Right cardiac atrium (tissue), 5 donors: ENCODE data around the gene CYLD. TPM values are rescaled to one million over a fixed set of nuclear protein-coding genes. Genes with fewer than 3 reads are reported as not detected.

ENCODE experiments used
- ATAC-seq, 2 donors: fragments of 200-7000 bp; cut with Tn5 transposase; one replicate each; pipeline versions ENCODE4 v1.8.0 to v1.9.1; 2020; ENCODE audit warnings: moderate library complexity in 2 of 2, mild to moderate bottlenecking in 1 of 2
- DNase-seq, 3 donors: peaks; one replicate each; pipeline ENCODE4 v3.0.0-alpha.2; 2020
- H3K27ac ChIP-seq: one replicate; pipeline ENCODE4 v1.5.1; 2013; ENCODE audit warnings: mild to moderate bottlenecking, low read length, control low read depth, moderate library complexity
- H3K27me3 ChIP-seq: one replicate; pipeline ENCODE4 v1.6.1; 2013; ENCODE audit not compliant: control insufficient read depth, insufficient read depth
- H3K4me1 ChIP-seq: one replicate; pipeline ENCODE4 v1.6.1; 2013; ENCODE audit warnings: low read length; ENCODE audit not compliant: control insufficient read depth, insufficient read depth
- H3K4me3 ChIP-seq: one replicate; pipeline ENCODE4 v1.5.1; 2013; ENCODE audit warnings: low read length, control low read depth
- H3K9me3 ChIP-seq: one replicate; pipeline ENCODE4 v1.6.1; 2013; ENCODE audit warnings: low read length; ENCODE audit not compliant: control insufficient read depth
- WGBS: extraction: QIAGEN DNeasy Blood & Tissue Kit; methylation state at CpG from one replicate; pipeline ENCODE4 v1.1.7; 2013; 5-methylcytosine and 5-hydroxymethylcytosine counted together
- intact Hi-C, 4 donors: fragments of 100-400 bp; cut with DNase I; formaldehyde crosslinking; loops; one replicate each; pipeline versions ENCODE4 v1.11.0 to v1.14.0; 2022 to 2023
- polyA plus RNA-seq: library from polyadenylated mRNA; stranded (reverse); fragments of 200-250 nt; gene quantifications from one replicate; pipeline ENCODE4 v1.2.3, GENCODE V29; 2013
- total RNA-seq, 4 donors: library from RNA; stranded (reverse); fragmentation: NEBNext Ultra II Directional; extraction: Animal tissue kit (Norgen Biotek cat#: 25700); gene quantifications; one replicate each; pipeline ENCODE4 v1.2.1, GENCODE V29; 2021
- donor health status: healthy with polysubstance abuse.
- donor health status: DM: no; HTN: yes; CAD: no.
- donor health status: DM: no; HTN: no; CAD: no.
- donor health status: DM: no; HTN: yes; CAD: no; lungs with severe emphysema.
- donor health status: DM: yes; HTN: yes; CAD: no.

CYLD gene
- total and polyA plus RNA-seq, 5 donors = 10.0 to 35.7 (median 32.9) TPM

GRCh38 chr16:50820225-50820624, 78.3 kb downstream of the CYLD start:
- no peak for ATAC-seq
- intact Hi-C loops = no loop called here
- WGBS = 95% methylated on average over 5 of the region's 5 CpGs
- Histone ChIP-seq H3K4me1 (no peaks in the 10 kb centered on the region), H3K27ac (no peak overlapping the region), H3K9me3 (no peaks in the 10 kb centered on the region), H3K4me3 (no peak overlapping the region), H3K27me3 (no peaks in the 10 kb centered on the region)
- no peak for DNase-seq

- DNase-seq (no peak), ATAC-seq (no peak)
- Histone ChIP-seq H3K4me3 (no peak overlapping the region), H3K4me1 (no peaks in the 10 kb centered on the region), H3K27me3 (no peaks in the 10 kb centered on the region), H3K9me3 (no peaks in the 10 kb centered on the region), H3K27ac (no peak overlapping the region)
- WGBS = 81% methylated on average over 6 of the region's 6 CpGs
- intact Hi-C loops = no loop called here
Observed at GRCh38 chr16:50821586-50821985, 79.7 kb downstream of the CYLD start.

GRCh38 chr16:50822671-50823070, 80.8 kb downstream of the CYLD start:
- H3K27ac ChIP-seq = no peak overlapping the region
- intact Hi-C loops = no loop called here
- DNase-seq (no peak), ATAC-seq (no peak)
- no peaks in the 10 kb centered on the region for H3K27me3 ChIP-seq
- H3K9me3 ChIP-seq = no peaks in the 10 kb centered on the region
- H3K4me3 ChIP-seq = no peak overlapping the region
- WGBS = 81% methylated on average over 9 of the region's 9 CpGs
- no peaks in the 10 kb centered on the region for H3K4me1 ChIP-seq

- Histone ChIP-seq H3K27ac (no peak overlapping the region), H3K4me3 (no peak overlapping the region), H3K9me3 (no peaks in the 10 kb centered on the region), H3K4me1 (no peaks in the 10 kb centered on the region), H3K27me3 (no peaks in the 10 kb centered on the region)
- ATAC-seq (no peak), DNase-seq (no peak)
- 69% methylated on average over 3 of the region's 3 CpGs for whole genome bisulfite sequencing
- intact Hi-C loops = no loop called here
Observed at GRCh38 chr16:50826797-50827316, 85.0 kb downstream of the CYLD start.

GRCh38 chr16:50828164-50828702, 86.3 kb downstream of the CYLD start:
- Histone ChIP-seq H3K27ac (no peak overlapping the region), H3K4me1 (no peaks in the 10 kb centered on the region), H3K9me3 (no peaks in the 10 kb centered on the region), H3K27me3 (no peaks in the 10 kb centered on the region), H3K4me3 (no peak overlapping the region)
- ATAC-seq = no peak
- WGBS = 96% methylated on average over 1 of the region's 1 CpG
- intact Hi-C loops = no loop called here
- no peak for DNase-seq

GRCh38 chr16:50830698-50831097, 88.8 kb downstream of the CYLD start:
- Histone ChIP-seq H3K9me3 (no peaks in the 10 kb centered on the region), H3K4me1 (no peaks in the 10 kb centered on the region), H3K27ac (no peak overlapping the region), H3K4me3 (no peak overlapping the region), H3K27me3 (no peaks in the 10 kb centered on the region)
- WGBS = 84% methylated on average over 5 of the region's 5 CpGs
- DNase-seq (no peak), ATAC-seq (no peak)
- intact Hi-C loops = no loop called here

GRCh38 chr16:50831751-50832150, 89.9 kb downstream of the CYLD start:
- DNase-seq (no peak), ATAC-seq (no peak)
- no peak overlapping the region for H3K4me3 ChIP-seq
- no peaks in the 10 kb centered on the region for H3K9me3 ChIP-seq
- no peaks in the 10 kb centered on the region for H3K4me1 ChIP-seq
- no peak overlapping the region for H3K27ac ChIP-seq
- intact Hi-C loops = no loop called here
- no peaks in the 10 kb centered on the region for H3K27me3 ChIP-seq
- WGBS = 84% methylated on average over 1 of the region's 1 CpG

GRCh38 chr16:50833929-50834328, 92.0 kb downstream of the CYLD start:
- intact Hi-C loops = no loop called here
- no peaks in the 10 kb centered on the region for H3K9me3 ChIP-seq
- WGBS = 89% methylated on average over 3 of the region's 3 CpGs
- no peak overlapping the region for H3K4me3 ChIP-seq
- no peak overlapping the region for H3K27ac ChIP-seq
- H3K4me1 ChIP-seq = no peaks in the 10 kb centered on the region
- DNase-seq (no peak), ATAC-seq (no peak)
- no peaks in the 10 kb centered on the region for H3K27me3 ChIP-seq

- intact Hi-C loops = no loop called here
- no peaks in the 10 kb centered on the region for H3K4me1 ChIP-seq
- no peaks in the 10 kb centered on the region for H3K27me3 ChIP-seq
- DNase-seq (no peak), ATAC-seq (no peak)
- no peak overlapping the region for H3K4me3 ChIP-seq
- WGBS = 91% methylated on average over 4 of the region's 4 CpGs
- H3K9me3 ChIP-seq = no peaks in the 10 kb centered on the region
- H3K27ac ChIP-seq = no peak overlapping the region
Observed at GRCh38 chr16:50834701-50835100, 92.8 kb downstream of the CYLD start.

GRCh38 chr16:50835358-50836060, 93.6 kb downstream of the CYLD start:
- H3K9me3 ChIP-seq = no peaks in the 10 kb centered on the region
- no peak for ATAC-seq
- WGBS = 51% methylated on average over 10 of the region's 10 CpGs
- intact Hi-C loops = no loop called here
- no peaks in the 10 kb centered on the region for H3K4me1 ChIP-seq
- H3K27ac ChIP-seq = no peak overlapping the region
- no peaks in the 10 kb centered on the region for H3K27me3 ChIP-seq
- H3K4me3 ChIP-seq = no peak overlapping the region
- DNase-seq = no peak

GRCh38 chr16:50836121-50836621, 94.3 kb downstream of the CYLD start:
- ATAC-seq = no peak
- 56% methylated on average over 10 of the region's 10 CpGs for WGBS

More at GRCh38 chr16:50836121-50836621, 94.3 kb downstream of the CYLD start:
- no peaks in the 10 kb centered on the region for H3K4me1 ChIP-seq
- no peaks in the 10 kb centered on the region for H3K9me3 ChIP-seq
- H3K27me3 ChIP-seq = no peaks in the 10 kb centered on the region
- no peak for DNase-seq
- no peak overlapping the region for H3K4me3 ChIP-seq
- no peak overlapping the region for H3K27ac ChIP-seq
- intact Hi-C loops = no loop called here
